ENCODE results near the gene AGAP1.
"Not testable (repeated sequence)": the region's sequence is repeated elsewhere in the genome, so short reads cannot be mapped to it uniquely, and the experiment has no call there.

Gene AGAP1

DNA sequence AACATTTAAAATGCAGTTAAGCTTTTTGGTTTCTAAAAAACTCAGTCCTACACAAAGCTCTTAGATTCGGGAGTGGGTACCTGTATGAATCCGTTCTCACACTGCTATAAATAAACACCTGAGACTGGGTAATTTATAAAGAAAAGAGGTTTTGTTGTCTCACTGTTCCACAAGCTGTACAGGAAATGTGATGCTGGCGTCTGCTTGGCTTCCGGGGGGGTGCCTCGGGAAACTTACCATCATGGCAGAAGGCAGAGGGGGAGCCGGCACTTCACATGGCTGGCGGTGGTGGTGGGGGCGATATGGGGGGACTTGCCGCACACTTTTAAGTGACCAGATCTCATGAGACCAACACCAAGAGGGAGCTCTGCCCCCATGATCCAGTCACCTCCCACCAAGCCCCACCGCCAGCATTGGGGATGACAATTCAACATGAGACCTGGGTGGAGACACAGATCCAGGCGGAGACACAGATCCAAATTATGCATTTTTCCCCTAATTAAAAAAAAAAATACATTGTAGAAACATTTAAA is 451.8 kb downstream of the AGAP1 start:
- in situ Hi-C loops (cut with HindIII; ENCODE audit: low sequenced_read_pairs): no loop called here

DNA sequence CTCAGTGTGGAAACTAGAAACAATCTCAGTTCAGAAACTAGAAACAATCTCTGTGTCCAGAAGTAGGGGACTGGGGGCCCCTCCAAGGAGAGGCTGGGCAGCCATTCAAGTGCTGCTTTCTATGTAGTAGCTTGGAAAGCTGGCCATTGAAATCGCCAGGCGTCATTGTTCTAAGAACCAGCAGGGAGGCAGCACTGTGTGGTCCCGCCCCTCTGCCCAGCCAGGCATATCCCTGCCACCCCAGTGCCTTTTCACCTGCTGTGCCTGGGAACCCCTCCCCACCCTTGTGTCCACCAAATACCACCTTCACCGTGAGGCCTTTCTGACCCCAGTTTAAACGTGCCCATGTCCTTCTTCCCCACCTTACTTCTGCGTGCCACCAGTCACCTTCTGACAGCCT is 452.7 kb downstream of the AGAP1 start:
- in situ Hi-C loops (cut with HindIII; ENCODE audit: low sequenced_read_pairs): no loop called here

DNA sequence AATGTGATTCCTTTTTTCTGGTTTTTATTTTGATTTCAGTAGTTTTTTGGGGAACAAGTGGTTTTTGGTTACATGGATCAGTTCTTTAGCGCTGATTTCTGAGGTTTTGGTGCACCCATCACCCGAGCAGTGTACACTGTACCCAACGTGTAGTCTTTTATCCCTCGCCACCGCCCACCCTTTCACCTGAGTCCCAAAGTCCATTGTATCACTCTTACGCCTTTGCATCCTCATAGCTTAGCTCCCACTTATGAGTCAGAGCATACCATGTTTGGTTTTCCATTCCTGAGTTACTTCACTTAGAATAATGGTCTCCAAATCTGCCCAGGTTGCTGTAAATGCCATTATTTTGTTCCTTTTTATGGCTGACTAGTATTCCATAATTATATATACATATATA is 453.2 kb downstream of the AGAP1 start:
- in situ Hi-C loops (cut with HindIII; ENCODE audit: low sequenced_read_pairs): not testable (repeated sequence)

DNA sequence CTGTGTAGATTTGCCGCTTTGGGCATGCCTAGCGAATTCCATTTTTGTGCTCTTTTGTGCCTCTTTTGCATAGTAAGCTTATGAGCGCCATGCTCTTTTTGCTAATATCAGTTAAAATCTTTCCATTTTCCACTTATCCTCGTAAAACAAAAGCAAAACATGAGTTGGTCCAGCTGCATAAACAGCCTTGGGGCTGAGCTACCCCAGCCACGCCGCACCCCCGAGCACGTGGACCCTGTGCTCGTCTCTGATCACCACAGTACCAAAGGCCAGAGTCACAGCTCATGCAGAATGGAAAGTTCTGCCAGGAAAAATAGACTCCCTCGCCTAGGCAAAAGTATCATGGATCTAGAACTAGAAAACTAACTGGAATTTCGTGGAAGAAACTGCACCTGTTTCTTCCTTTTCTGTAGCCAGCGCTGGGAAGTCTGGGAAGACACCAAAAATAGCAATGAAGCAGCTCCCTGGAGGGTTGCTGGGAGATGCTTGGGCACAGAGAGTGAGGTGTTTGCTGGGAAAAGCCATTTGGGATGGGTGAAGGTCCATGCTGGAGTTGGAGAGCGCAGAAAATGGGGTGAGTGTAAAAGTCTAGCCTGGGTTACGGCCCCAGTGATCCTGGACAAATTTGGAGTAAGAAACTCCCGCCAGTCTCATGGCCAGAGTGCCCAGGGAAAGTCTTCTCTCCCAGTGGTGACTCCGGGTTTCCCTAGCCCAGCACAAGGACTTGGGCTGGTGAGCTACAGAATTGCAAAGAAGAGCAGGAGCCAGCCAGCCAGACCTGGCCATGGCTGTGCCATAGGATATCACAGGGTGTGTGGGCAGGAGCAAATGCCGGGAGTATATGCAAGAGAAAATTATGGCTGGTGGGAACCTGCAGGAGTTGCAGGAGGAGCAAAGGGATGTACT is 456.0 kb downstream of the AGAP1 start:
- in situ Hi-C loops (cut with HindIII; ENCODE audit: low sequenced_read_pairs): no loop called here

DNA sequence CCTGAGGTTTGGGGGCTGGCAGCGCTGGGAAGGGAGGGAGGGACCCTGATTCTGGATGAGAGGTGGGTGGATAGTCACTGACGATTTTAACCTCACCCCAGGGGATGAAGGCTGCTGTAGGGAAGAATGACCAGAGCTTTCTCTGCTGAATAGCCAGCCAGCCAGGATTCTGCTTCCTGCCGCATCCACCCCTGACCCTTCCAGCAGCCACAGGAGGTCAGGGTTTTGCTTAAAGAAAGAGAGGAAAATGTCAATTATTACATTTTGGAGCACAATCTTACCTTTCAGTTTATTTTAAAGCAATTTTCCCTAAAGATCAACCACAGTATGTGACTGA is 456.6 kb downstream of the AGAP1 start:
- in situ Hi-C loops (cut with HindIII; ENCODE audit: low sequenced_read_pairs): no loop called here

DNA sequence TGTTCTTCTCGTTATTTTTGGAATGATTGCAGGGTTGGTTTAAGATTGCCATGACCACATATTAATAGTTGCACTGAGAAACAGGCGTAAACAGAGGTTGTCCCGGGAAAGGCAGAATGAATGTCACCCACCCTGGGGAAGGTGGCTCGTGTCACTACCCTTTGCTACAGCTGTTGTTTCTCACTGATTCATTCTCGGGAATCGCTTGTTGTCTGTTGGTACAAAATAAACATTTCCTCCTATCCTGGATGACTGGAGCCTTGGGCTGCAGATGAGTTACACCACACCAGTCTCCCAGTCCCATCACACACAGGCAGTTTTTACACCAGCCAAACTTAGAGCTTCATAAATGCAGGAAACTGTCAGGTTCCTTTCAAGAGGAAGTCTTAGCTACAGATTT is 457.6 kb downstream of the AGAP1 start:
- in situ Hi-C loops (cut with HindIII; ENCODE audit: low sequenced_read_pairs): no loop called here

DNA sequence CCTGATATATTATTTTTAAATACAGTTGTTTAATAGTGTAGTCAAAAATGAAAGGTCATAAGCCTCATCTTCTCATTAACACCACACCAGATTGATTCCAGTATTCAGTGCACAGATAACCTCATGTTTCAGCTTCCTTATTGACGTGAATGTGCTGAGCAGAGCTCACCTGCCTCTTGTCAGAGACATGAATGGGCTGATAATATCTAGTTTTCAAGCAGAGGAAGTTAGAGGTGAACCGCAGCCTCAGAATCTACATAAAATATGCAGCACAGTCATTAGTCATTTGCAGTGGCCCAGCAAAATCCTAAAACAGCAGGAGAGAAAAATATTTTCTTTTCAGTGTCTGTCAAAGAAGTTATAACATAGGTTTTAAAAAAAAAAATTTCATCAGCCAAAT is 458.1 kb downstream of the AGAP1 start:
- in situ Hi-C loops (cut with HindIII; ENCODE audit: low sequenced_read_pairs): no loop called here

DNA sequence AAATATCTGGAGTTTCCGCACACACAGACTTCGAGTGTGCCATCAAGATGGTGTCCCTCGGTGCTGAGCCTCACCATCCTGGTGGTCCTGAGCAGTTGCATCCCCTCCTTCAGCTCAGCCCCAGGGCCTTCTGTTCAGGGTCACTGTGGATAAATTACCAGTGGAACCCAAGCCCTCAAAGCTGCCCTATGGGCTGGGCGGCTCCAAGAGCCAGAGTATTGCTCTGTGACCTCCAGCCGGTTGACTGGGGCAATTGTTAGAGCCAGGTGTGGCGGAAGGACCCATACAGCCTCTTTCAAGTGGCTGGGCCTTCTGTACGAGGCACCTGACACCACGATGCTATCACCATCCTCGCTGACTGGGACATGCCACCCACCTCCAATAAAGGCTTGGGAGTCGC is 458.9 kb downstream of the AGAP1 start:
- in situ Hi-C loops (cut with HindIII; ENCODE audit: low sequenced_read_pairs): no loop called here

DNA sequence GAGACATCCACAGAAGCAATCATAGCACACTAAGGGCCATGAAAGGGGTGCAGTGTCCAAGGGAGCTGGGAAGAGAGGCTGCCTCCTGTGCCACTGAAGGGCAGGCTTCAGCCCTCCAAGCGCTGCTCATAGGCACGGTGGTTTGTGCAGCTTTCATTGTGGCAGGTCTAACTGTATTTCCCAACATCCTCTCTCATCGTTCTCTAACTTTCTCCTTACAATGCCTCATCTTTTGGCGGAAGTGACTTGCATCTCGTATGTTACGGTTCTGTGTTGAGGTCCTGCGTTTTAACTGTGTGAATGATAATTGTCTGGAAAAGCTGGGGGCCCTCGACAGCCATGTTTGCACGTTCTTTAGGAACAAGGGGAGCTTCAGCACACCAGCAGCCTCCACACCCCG is 460.4 kb downstream of the AGAP1 start:
- in situ Hi-C loops (cut with HindIII; ENCODE audit: low sequenced_read_pairs): no loop called here

DNA sequence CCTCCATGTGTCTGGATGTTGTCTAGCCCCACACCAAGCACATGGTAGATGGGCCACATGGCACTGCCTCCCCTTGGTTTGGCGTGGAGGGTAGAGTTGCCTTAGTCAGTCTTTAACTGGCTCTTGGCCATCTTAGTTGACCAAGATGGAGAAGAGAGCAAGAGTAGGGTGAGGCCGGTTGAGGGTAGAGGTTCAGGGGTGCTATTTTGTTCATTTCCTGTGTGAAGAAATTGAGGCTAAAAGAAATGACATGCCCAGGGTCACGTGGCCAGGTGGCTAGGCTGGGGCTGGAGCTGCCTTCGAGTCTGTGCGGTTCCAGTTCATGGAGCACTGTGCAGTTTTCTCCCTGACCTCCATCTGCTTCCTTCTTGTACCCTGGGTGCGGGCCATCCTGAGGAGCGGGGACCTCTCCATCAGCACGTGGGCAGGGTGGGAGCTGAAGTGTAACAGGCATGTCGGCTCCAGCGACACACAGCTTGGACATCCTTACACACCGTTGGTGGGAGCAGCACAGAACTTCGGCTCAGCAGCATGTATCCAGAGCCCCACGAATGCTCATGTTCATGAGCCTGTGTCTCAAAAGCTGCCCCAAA is 461.1 kb downstream of the AGAP1 start:
- in situ Hi-C loops (cut with HindIII; ENCODE audit: low sequenced_read_pairs): no loop called here

DNA sequence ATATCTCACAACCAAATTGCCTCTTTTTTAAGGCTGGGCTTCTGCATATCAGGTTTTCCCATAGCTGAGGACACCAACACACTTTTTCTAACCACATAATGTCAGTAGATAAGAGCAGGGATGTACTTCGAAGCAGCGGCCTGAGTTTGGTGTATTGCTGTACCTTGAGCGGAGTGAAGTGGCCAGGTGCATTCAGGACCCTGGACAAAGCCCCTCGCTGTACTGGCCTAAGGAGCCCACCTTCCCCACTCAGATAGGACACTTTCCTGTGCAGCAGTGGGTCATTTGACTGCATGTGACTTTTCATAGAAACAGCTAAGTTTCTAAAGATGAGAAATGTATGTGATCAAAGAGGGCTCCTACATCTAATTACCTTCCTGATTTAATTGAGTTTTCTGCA is 461.8 kb downstream of the AGAP1 start:
- in situ Hi-C loops (cut with HindIII; ENCODE audit: low sequenced_read_pairs): no loop called here

DNA sequence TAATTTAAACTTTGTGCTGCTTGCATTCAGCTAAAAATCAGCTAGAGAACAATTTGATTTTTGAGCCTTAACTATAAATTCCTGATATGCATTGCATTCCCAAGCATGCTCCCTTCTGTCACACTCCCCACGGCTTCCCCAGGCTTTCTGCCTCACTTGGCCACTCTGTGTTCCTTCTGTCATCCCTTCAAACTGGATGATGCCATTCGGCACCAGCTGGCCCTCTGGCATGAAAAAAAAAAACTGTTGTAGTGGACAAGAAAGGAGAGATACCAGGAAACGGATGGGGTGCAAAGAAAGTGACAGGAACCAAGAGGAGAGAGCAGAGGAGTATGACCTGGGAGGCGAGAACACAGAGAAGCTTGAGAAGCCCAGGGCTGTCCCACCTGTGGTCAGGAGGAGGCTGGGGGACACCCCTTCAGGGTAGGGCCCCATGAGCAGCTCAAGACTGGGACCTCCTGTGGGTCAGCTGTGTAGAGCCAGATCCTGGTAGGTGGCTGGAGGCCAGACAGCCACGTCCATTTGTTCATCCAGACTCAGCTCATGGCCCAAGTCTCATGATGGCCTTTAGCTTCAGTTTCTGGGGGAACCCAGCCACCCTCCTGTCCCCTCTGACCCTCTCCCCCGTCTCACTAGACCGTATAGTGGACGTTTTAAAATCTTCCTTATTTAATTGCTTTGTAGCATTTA is 462.6 kb downstream of the AGAP1 start:
- in situ Hi-C loops (cut with HindIII; ENCODE audit: low sequenced_read_pairs): no loop called here

DNA sequence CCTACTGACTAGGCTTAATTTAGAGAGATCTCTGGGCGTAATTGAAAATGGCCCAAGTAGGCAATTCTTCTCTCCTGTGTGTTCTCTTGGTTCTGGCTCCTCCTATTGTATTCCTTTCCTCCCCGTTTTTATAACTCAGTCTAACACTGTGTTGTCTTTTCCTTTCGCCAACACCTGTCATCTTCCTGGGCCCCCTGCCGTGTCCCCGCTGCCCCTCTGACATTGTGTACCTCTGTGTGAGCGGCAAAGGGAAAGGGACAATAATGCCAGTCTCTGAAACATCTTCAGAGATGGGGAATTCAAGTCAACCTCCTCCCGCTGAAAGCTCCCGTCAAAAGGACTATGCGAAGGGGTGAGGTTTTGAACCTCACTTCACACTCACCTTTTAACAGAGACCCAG is 463.4 kb downstream of the AGAP1 start:
- in situ Hi-C loops (cut with HindIII; ENCODE audit: low sequenced_read_pairs): no loop called here

DNA sequence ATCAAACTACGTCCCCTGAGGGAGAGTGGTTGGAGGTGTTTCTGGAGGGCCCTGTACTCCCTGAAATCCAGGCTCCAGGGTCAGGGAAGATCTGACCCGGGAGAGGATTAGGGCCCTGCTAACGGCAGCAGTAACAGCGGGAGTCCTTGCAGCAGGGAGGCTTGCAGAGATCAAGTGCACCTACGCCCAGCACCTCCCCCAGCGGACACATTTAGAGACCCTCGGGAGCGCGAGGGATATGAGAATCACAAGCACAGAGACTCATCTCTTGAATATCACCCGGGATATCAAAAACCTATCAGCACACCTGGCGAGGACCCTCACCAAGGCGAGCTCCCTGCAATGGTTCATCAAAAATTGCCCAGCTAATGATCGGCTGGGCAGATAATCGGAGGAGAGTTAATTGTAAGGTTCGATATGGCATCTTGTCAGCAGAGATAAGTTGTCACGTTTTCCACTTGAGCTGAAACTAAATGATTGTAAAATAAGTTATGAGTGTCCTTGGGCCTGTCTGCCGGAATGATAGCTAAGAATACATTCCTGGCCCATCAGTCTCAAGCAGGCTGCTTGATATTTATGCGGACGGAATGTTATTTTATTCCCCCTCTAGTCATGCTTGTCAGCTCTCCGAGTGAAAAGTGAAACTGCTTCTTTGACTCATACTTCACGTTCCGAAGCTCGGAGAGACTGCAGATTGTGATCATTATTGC is 464.5 kb downstream of the AGAP1 start:
- in situ Hi-C loops (cut with HindIII; ENCODE audit: low sequenced_read_pairs): no loop called here

DNA sequence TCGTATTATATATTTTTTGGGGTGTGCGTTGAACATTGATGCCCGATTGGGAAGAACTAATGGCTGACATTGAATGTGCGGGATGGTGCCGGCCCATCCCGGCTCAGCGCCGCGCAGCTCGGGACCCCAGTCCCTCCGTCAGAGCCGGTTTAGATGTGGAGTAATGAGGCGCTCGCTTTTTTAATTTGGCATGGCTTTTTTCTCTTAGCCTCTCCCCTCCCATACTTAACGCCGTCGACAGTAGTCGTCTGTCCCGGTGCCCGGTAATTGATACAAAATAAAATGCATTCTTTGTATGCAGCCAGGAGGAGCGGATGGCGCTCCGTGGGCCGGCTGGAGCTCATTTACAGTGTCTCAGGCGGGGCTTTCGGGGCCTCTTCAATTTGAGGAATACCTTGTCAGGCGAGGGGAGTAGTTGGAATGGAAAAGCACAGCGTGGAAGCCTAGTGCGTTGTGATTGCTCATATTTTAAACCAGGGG is 465.1 kb downstream of the AGAP1 start:
- in situ Hi-C loops (cut with HindIII; ENCODE audit: low sequenced_read_pairs): no loop called here

DNA sequence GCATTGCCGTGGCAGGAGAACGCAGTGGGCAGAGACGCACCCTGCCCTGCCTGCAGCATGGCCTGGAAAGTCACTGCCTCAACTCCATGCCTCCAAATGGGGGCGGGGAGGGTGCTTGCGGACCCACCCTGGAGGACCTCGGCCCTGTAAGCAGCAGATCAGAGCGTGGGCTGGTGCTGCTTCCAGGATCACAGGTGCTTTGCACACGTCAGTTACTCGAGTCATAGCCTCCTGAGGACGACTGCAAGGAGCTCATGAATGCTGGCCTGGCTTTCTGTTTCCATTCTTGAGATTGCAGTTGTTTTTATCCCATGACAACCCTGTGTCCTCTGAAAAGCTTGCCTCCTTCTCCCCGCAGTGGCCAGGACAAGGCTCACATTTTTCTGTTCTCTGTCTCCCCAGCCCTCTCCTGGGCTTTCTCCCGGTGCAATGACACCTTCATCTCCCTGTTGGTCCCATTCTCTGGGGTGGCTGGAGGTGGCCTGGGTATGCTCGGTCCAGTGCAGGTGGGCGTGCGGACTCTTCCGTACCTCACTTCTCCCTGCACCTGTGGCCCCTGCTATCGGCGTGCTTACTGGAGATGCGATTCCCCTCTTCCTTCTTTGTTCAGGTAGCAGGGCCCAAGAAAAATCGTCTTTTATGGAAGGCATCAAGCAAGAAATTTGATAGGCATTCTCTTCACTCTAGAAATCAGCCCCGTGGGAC is 466.3 kb downstream of the AGAP1 start:
- in situ Hi-C loops (cut with HindIII; ENCODE audit: low sequenced_read_pairs): no loop called here

DNA sequence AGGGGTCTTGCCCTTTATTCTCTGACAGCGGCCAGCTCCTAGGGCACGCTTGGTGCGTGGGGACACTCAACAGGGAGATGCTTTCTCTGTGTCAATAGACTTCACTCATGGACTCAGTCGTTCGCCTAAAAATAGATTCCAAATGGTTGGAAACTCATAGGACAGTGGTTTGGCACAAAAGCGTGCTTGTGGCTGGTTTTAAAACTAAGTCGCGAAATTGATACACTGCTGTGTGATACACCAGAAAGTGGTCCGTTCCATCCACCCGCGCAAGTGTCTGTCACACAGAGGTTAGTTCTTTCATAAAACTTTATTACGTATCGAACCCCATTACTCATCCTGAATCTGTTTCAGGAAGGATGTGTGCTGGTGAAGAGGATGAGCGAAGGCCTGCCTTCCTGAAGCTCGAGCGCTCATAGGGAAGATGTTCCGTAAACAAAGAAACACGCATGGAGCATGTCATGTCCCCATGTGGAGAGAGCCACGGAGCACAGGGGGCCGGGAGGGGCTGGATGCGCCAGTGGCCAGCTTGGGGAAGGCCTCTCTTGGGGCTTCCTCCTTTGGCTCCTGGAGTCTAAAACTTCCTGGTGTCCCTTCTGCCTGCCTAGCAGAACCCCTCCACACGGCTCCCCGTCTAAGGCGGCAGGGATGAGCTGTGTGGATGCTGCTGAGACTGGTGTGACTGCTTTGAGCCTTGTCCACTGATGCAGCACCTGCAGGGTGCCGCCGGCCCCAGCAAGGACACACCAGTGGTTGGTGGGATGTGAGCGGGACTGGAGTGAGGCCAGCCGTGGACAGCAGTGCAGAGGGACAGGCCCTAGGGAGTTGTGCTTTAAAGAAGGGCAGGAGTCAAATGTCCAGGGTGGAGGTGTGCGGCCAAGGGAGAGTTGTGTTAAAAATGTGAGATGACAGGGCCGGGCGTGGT is 467.1 kb downstream of the AGAP1 start:
- in situ Hi-C loops (cut with HindIII; ENCODE audit: low sequenced_read_pairs): no loop called here

DNA sequence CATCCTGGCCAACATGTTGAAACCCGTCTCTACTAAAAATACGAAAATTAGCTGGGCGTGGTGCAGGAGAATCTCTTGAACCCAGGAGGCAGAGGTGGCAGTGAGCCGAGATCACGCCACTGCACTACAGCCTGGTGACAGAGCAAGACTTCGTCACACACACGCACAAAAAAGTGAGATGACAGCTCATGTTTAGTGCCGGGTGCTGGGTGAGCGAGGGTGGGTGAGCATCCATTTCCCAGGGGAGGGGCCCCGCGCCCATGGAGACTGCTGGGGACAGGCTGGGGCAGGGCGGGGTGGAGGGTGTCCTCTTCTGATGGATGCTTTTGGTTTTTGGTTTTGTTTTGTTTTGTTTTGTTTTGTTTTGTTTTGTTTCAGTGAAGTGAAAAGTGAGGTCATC is 467.9 kb downstream of the AGAP1 start:
- in situ Hi-C loops (cut with HindIII; ENCODE audit: low sequenced_read_pairs): no loop called here

DNA sequence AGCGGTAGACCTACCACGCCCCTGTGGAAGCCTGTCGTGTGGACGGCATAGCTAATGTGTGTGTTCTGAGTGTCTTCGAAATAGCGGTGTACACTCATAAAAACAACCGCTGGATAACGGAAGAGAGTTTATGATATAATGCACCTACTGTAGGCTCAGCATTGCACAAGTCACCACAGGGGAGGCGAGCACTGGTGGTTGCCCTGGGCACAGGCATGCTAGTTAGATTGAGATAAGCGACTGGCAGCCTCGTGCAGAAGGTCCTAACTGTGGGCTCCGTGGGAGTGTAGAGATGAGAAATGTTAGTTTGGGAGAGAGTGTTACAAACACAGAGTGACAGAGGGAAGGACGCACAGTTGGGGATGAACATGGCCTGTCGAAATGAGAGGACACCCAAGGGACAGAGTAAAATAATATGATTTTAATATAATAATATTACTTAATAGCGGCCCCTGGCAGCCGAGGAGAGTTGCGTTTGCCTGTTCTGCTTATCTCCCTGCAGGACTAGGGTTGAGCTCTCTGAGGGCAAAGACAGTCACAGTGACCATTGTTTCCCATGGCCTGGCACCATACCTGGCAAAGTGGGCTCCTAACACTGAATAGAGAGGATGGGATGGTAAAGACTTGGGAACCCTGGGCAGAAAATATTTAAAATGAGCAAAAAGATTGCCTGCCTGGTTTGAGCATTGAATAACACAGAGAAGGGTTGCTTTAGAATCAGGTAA is 470.2 kb downstream of the AGAP1 start:
- in situ Hi-C loops (cut with HindIII; ENCODE audit: low sequenced_read_pairs): no loop called here

All from DLD1 (cell line).